Spleen (tissue), 7 donors: ENCODE measurements around the gene CACNA1F.

ENCODE experiments used
- POLR2AphosphoS5 ChIP-seq, 3 donors: sonication (generic); formaldehyde crosslinking; IDR thresholded peaks; one replicate each; pipeline ENCODE4 v1.5.1; 2017; ENCODE audit warnings: antibody characterized with exemption in 3 of 3
- TF ChIP-seq, protein P1 (sequence below), 11 experiments: fragments of 200-600 bp in 7 of 11; fragments of 450-650 bp in 4 of 11; sonication (generic) in 4 of 11; IDR thresholded peaks in 8 of 11; conservative IDR thresholded peaks in 3 of 11; 1 replicate in 7 of 11; 2 replicates in 4 of 11; pipeline versions ENCODE4 v1.4.0 to v1.8.0; 2016 to 2021; ENCODE audit warnings: antibody characterized with exemption in 11 of 11, inconsistent platforms in 4 of 11, mild to moderate bottlenecking in 1 of 11
- donor health status: DM: no; HTN: no; CAD: no; lungs with moderate emphysema.
- donor health status: DM: no; HTN: no; CAD: no.
- donor health status: DM: no; HTN: no; CAD: no.

DNA sequence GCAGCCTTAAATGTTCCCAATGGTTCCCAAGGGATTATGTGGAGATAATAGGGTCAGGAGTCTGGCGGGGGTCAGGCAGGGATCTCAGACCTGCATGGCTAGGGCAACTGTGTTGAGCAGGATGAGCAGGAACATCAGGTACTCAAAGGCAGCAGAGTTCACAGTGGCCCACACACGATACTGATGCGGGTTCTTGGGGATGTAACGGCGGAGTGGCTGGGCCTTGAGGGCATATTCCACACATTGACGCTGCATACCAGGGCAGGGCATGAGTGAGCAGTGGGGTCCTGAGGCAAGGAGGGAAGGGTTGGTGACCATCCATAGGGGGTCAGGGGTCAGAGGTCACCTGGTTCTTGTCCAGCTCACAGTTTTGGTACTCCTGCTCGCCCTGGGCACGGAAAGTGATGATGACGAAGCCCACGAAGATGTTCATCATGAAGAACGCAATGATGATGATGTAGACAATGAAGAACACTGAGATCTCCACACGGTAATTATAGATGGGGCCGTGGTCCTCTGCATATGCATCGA, 18.1 kb downstream of the CACNA1F start:
- TF ChIP-seq, protein P1, sequence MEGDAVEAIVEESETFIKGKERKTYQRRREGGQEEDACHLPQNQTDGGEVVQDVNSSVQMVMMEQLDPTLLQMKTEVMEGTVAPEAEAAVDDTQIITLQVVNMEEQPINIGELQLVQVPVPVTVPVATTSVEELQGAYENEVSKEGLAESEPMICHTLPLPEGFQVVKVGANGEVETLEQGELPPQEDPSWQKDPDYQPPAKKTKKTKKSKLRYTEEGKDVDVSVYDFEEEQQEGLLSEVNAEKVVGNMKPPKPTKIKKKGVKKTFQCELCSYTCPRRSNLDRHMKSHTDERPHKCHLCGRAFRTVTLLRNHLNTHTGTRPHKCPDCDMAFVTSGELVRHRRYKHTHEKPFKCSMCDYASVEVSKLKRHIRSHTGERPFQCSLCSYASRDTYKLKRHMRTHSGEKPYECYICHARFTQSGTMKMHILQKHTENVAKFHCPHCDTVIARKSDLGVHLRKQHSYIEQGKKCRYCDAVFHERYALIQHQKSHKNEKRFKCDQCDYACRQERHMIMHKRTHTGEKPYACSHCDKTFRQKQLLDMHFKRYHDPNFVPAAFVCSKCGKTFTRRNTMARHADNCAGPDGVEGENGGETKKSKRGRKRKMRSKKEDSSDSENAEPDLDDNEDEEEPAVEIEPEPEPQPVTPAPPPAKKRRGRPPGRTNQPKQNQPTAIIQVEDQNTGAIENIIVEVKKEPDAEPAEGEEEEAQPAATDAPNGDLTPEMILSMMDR (IDR thresholded peaks at IDR 0.05 in 8 of 11, conservative IDR thresholded peaks at IDR 0.05 in 3 of 11): no peak
- TF ChIP-seq POLR2AphosphoS5 (IDR thresholded peaks at IDR 0.05): no peak
